Stimulated activated CD8-positive, alpha-beta memory T cell treated with anti-CD3 and anti-CD28 coated beads, Interleukin-7, amount 100 ng/mL, for 1 hour (primary cell): Measurements from ENCODE around the gene MUC5B.
"Not testable (repeated sequence)": the region's sequence is repeated elsewhere in the genome, so short reads cannot be mapped to it uniquely, and the experiment has no call there.

ENCODE experiments used
- DNase-seq, 2 donors: peaks; one replicate each; pipeline ENCODE4 v3.0.0-alpha.2; 2020; ENCODE audit warnings: low read depth in 2 of 2

Gene MUC5B

DNA sequence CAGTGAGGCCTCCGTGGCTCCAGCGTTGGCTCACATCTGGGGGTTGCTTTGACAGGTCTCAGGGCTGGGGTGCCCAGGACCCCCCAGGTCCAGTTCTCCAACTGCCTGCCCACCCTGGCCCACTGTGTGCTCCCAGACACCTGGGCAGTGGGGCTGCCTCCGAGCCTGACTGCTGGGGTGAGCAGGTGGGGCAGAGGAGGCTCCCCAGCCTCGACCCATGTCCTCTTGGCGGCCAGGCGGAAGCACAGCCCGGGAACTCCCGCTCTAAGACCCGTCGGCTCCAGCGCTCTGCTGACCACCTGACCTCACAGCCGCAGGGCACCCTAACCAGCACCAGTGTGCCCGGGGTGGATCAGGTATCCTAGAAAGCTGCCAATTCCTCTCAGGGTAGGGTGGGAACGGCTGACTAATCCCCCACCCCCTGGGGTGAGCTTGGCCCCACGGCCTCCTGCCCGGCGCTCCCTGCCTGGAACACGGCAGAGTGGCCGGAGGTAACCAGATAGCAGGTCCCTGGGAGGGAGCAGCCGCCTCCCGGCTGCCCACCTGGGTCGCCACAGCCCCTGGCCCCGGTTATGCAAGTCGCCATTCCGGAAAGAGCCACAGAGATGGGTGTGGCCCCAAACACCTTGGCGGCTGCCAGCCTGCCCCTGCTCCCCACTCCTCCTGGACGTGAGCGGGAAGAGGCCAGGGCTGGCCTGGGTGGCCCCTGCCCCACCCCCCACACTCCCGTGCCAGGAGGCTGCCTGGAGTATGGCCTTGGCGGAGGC, 19.2 kb upstream of the MUC5B start:
- DNase-seq, result no peak

DNA sequence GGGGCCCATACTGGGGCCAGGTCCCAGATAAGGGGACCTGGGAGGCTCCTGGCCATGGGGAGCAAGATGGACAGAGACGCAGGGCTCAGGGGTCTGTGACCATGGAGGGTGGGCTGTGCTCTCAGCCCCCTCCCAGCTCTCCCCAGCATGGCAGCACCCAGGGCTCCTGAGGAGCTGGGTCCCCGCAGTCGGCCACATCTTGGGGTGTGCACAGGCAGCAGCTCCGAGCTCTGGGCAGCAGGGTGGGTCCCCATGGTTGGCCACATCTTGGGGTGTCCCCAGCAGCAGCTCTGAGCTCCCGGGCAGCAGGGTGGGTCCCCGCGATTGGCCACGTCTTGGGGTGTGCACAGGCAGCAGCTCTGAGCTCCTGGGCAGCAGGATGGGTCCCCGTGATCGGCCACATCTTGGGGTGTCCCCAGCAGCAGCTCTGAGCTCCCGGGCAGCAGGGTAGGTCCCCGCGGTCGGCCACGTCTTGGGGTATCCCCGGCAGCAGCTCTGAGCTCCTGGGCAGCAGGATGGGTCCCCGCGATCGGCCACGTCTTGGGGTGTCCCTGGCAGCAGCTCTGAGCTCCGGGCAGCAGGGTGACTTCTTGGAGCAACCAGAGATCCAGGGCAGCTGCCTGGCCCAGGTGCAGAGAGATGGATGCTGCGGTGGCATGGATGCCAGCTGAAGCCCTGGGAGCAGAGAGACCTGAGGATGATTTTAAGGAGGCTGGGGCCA, 18.3 kb upstream of the MUC5B start:
- DNase-seq, result no peak

DNA sequence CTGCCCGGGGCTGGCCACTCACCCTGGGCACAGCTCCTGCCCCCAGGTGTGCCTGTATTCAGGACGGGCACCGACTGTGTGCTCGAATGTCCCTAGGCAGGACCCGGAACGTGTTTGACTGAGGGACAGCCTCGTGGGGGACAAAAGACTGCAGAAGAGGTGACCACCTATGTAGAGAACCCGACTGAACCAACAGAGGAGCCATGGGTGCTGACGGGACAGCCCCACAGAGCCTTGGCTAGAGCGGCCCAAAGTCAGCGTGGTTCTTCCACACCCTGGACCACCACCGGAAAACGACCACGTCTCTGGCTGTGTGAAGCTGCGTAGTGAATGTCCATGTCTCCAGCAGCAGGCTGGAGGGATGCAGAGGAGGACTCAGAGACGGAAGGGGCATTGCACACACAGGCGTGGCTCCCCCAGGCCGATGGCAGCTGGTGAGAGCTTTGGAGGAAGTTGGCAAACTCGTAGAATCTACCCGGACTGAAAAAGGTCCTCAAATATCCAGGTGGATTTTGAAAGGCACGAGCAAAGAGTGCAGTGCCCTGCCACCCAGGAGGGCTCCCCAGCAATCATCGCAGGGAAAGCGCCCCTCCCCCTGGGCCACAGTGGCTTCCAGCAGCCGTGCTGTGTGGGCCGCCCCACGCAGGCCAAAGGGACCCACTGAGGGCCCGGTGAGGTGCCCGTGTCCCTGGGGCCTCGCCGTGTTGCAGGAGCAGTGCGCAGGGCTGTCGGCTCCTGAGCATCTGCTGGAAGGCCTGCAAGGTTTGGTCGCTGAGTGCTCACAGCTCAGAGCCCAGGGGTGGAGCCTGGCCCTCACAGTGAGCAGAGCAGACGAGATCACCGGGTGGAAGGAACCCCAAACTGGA, 17.5 kb upstream of the MUC5B start:
- no peak for DNase-seq

DNA sequence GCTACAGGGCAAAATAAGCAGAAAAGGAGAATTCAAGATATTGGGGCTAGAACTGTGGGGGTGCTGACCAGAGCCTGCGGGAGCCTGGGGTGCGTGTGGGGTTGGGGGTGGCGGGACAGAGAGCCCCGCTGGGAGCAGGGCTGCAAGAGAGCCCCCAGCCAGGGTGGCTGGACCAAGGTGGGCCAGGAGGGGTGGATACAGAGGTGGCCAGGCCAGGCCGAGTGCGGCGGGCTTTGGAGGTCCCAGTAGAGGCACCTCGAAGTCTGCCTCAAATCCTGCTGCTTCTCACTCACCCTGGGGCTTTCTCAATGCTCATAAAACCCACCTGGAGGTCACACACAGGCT, 16.9 kb upstream of the MUC5B start:
- no peak for DNase-seq

DNA sequence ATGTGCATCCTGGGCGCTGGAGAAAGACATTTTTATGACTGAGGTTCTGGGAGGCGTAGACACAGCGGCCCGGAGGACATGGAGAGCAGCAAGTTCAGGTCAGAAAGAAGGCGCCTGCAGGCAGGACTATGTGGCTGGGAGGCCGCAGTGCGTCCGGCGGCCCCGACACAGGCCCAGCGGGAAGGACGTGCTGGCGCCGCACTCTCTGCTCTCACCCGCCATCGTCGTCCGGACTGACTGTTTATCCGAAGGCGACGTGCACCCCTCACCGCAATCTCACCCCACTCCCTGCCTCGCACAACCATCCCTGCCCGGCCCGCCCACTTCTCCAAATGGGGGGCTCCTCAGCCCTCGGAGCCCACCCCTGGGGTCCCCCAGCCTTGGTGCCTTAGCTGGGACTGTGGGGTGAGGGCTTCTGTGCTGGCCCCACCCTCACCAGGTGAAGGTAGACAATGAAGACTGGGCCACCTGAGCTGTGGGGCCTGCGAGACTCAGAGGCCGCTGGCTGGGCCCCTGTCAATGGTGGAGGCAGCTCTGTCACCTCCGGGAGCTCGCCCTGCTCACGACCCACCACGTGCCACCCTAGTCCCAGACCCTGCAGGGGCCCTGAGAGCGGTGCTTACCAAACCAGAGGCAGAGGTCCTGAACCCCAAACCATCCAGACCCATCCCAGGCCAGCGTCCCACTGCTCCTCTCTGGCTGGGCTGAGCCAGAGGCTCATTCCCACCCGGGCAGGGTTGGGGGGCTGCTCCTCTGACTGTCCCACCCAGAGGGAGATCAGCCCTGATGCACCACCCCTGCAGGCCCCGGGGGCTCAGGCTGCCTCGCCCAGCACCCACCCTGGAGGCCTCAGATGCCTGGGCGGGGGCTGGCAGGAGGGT, 16.2 kb upstream of the MUC5B start:
- DNase-seq, result no peak

DNA sequence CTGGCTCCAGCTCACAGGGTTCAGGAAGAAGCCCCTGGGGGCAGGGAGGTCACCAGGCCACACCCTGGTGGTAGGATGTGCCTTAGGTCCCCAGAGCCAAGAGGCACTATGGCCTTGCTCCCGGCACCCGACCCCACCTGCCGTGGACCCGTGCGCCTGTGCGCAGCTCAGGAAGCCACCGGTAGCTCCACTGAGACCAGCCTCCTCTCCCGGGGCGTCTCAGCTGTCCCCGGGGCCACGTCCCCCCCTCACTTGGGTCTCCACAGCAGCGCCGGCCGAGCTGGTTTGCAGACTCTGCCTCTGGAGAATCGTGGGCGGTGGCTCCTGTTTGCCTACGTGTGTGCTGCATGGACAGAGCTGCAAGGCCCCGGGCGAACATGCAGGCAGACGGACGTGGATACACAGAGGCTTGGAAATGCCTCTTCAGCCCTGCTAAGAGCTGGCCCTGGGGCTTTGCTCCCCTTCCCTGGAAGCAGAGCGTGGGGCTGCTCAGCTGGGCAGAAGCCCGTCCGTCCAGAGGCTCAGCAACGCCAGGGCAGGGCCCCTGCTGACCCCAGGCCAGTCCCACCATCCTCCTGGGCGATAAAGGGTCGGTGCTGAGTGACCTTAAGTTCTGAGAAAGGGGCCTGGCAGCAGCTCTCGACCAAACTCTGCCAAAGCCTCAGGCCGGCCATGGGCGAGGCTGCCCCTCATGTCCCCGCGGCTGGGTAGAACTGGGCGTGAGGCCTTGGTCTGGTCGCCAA, 15.3 kb upstream of the MUC5B start:
- DNase-seq, result no peak

DNA sequence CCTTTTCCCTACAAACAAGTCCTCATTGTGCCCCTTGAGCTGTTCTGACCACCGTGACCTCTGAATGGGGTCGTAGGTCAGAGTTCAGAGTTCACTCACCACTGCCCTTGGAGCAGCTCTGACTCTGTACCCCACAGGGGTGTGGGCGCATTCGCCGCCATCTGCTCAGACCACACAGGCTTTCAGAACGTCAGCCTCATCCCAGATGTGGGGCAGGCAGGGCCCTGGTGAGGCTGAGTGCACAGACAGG, 14.8 kb upstream of the MUC5B start:
- no peak for DNase-seq

DNA sequence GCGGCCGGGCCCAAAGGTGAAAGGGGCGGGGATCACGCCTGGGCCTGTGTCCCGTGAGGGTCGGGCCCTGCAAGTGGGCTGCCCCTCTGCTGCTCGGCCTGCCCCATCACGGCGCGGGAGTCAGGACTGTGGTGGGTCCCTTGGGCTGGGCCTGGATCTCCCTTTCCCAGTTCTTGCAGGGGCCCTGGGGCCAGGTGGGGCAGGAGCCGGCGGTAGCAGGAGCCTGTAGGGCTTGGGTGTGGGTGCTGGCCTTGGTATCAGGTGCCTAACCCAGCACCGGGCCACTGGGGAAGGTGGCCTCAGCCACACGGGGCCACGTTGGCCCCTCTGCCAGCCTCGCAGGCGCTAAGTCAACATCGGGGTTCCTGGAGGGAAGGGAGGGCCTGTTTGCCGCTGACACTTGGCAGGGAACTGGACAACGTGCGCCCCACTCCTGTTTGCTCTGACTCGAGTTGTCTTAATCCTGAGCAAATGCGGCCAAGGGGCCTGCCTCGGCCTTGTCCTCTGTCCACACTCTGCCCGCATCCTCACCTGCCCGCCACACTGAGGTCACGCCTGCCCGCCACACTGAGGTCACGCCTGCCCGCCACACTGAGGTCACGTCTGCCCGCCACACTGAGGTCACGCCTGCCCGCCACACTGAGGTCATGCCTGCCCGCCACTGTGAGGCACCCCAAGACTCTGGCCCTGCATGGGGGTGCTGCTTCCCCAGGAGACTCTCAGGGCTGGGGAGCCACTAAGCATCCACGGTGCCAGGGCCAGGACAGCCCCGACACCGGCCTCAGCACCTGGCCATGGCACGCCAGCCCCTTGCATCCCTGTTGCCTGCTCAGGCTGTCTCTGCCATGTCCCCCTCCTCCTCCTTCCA, 14.2 kb upstream of the MUC5B start:
- DNase-seq, result no peak

DNA sequence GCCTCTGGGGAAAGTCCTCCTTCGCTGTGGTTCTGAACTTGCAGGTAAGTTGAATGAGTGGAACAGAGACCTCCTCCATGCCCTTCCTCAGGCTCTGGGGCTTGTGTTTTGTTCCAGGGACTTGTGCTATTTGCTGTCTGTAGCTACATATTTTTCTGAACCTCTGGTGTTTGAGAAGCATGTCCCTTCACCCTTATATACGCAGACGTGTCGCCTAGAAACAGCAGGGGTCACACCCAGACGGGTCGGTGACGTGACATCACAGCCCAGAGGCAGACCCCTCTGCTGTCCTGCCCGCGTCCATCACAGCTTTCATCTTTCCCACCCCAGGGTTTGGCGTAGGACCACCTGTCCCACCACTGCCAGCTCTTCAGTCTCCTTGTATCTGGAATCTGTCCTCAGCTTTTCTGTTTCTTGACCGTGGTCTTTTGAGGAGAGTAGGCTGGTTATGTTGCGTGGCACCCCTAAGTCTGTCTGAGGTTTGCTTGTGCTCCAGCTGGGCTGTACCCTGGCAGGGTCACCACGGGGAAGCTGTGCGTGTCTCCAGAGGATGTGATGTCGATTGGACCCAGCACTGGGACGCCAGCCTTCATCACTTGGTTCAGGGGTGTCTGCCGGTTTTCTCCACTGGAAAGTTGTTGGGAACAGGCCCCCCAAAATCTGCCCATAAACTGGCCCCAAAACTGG, 13.4 kb upstream of the MUC5B start:
- no peak for DNase-seq

DNA sequence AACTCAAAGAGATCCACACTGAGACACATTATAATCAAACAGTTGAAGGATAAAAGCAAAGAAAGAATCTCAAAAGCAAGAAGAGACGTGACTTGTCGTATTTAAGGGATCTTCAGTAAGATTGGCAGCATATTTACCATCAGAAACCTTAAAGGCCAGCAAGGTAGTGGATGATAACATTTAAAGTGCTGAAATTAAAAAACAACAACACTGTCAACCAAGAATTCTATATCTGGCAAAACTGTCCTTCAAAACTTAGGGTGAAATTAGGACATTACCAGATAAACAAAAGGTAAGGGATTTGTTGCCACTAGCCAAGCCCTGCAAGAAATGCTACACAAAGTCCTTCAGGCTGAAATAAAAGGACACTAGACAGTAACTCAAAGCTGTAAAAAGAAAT, 11.0 kb upstream of the MUC5B start:
- DNase-seq, result no peak

DNA sequence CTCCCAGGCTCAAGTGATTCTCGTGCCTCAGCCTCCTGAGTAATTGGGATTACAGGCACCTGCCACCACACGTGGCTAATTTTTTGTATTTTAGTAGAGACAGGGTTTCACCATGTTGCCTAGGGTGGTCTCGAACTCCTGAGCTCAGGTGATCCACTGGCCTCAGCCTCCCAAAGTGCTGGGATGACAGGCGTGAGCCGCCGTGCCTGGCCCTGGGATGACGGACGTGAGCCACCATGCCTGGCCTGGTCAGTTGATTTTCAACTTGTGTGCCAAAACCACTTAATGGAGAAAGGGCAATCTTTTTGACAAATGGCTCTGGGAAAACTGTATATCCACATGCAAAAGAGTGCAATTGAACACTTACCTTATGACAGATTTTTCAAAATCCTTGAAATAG, 7.0 kb upstream of the MUC5B start:
- DNase-seq, result not testable (repeated sequence)

DNA sequence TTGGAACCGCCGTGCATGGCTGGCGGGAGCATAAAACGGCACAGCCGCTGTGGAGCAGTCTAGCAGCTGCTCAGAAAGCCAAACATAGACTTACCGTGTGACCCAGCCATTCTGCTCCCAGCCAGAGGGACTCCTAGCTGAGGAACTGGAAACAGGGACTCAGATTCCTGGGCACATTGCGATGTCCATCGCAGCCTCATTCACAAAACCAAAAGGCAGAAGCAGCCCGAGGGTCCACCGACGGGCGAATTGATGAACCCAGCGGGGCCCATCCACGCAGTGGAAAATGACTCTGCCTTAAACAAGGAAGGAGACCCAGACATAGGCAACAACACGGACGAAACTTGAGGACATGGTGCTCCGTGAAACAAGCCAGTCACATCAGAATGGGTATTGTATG, 5.7 kb upstream of the MUC5B start:
- DNase-seq, result no peak

DNA sequence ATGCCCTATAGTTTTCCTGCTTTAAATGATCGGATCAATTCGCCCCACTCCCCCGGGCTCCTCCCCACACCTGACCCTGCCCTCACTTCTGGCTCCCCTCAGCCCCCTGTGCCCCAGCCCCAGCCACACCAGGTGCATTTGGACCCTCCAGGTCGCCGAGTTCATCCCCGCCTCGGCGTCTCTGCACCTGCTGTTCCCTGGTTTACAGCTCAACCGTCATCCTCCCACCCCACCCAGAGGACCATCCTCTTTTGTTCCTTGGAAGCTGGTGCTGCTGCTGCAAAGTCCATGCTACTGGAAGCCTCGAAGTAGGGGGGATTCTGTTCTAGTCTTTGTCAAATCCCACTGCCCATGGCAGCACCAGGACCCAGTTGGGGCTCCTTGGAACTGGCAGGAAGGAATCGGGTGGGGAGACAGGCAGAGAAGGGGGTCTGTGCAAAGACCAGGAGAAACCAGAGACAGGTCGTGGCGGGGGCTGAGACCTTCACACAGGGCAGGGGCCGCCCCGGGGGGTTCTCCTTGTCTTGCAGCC, 4.5 kb upstream of the MUC5B start:
- DNase-seq, result no peak

DNA sequence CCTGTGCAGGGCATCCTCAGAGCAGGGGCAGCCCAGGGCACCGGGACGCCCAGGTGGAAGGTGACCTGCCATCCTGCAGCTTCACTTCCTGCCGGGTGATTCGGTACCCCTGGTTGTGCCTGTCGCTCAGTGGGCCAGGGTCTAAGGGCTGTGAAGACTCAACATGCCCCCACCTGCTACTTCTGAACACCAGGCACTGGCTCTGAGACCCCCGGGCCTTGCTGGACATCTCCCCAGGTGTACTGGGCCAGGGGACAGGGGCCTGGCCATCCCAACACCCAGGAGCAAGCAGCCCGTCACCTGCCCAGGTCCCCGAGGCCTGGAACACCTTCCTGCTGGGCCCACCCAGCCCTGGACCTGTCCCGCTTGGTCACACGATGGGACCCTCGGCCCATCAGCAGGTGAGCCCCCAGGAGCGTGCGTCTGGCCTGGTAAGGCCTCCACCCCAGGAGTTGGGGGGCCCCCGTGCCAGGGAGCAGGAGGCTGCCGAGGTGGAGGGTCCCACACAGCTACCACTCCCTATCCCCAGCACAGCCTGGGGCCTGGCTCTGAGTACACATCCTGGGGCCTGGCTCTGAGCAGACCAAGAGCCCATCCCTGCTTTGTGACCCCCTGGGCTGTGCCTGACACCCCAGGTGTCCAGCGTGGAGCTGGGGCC, 3.9 kb upstream of the MUC5B start:
- no peak for DNase-seq

DNA sequence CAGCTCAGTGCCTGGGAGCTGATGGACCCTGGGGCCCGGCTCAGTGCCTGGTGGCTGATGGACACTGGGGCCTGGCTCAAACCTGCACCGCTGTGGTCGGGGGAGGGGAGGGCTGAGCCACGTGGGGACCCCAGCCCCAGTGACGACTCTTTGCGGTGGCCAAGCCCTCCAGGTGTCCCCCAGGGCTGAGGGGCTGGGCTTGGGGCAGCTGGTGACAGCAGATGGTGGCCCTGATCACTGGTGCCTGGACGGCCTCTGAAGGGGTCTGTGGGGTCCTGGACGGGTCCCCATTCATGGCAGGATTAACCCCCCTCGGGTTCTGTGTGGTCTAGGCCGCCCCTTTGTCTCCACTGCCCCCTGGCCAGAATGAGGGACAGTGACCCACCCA, 3.4 kb upstream of the MUC5B start:
- DNase-seq, result no peak

DNA sequence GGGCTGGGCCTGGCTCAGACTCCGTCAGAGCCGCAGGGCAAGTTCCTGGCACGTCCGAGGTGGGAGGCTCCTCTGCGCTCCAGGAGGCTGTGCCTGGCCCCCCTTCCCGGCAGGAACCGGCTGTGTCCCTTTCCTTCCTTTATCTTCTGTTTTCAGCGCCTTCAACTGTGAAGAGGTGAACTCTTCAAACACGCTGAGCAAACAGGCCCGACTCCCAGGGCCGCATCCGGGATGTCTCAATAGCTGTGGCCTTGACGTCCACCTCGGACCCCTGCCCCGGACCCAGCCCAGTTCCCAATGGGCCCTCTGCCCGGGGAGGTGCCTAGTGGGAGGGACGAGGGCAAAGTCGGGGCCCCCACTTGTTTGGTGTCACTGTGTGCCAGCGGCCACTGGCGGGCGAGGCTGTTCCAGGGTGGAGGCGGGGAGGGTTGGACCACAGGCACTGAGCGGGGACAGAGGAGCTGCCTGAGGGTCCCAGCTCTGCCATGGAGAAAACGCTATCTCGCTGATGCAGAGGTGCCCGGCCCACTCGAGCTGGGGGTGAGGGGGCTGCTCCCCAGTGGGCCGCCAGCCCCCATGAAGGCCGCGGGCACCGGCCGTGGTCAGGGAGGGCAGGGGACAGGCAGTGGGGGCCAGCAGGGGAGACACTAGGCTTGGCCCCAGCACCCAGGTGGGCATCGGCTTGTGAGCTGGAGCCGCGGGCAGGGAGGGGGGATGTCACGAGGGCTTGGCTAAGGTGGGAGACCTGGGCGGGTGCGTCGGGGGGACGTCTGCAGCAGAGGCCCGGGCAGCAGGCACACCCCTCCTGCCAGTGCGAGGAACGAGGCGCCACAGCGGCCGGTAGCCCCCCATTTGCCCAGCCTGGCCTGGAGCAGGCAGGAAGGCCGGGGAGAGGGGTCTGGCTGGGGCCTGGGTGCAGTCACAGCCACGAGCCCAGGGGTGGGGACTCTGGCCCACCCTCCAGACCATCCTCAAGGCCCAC, 2.7 kb upstream of the MUC5B start:
- DNase-seq, result no peak

DNA sequence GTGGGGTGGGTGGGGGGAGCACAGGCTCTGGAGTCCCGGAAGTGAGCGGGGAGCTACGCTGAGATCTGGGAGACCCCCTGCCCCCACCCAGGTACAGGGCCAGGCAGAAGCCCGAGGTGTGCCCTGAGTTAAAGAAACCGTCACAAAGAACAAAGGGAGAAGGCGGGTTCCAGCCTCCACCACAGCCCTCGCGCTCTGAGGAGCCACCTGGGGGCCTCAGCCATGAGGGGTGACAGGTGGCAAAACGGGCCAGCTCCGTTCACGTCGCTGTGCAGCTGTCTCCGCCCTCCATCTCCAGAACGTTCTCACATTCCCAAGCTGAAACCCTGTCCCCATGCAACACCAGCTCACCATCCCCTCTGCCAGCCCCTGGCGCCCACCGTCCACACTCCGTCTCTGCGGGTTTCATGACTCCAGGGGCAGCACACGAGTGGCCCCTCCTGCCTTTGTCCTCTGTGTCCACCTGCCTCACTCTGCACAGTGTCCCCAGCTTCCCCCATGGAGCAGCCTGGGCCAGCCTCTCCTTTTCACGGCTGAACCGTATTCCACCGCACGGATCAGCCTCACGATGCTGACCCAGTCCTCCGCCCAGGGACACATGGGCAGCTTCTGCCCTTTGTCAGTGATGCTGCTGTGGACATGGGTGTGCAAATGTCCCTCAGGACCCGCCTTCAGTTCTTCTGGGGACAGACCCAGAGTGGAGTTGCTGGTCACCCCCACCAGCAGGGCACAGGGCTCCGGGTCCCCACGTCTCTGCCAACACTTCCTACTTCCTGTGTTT, 1.7 kb upstream of the MUC5B start:
- no peak for DNase-seq
